ENCODE measurements around the gene CDKAL1. TPM values are rescaled to one million over a fixed set of nuclear protein-coding genes. Genes with fewer than 3 reads are reported as not detected.
"Not testable (repeated sequence)": the region's sequence is repeated elsewhere in the genome, so short reads cannot be mapped to it uniquely, and the experiment has no call there.

The CDKAL1 gene
- total and polyA plus RNA-seq, 8 donors, result 13.6 to 20.7 (median 17.5) TPM

DNA sequence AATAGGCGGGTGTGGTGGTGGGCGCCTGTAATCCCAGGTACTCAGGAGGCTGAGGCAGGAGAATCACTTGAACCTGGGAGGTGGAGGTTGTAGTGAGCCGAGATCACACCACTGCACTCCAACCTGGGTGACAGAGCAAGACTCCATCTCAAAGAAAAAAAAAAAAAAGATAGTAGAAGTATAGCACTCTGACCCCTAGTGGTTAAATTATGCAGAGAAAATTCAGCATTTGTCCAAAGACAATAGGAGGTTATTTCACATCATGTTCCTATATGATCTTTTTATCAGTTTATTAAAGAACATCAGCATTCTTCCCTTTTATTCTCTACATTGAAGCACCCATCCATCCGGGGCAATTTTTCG, 5.2 kb upstream of the CDKAL1 start:
- ATAC-seq (peak; percentile 91), DNase-seq (peak in 1 of 4 donors; percentile 24)
- not testable (repeated sequence) for H3K27me3 ChIP-seq, H3K27ac ChIP-seq, H3K9me3 ChIP-seq, H3K4me3 ChIP-seq, H3K36me3 ChIP-seq
- peaks cover 7 to 17% of the 10 kb centered on the region in 2 donors for H3K4me1 ChIP-seq
- intact Hi-C loops (cut with DNase I), result loop anchor here in 1 of 2 donors (5.0 to 10.0 kb wide), 2 partner anchors 237 to 424 kb away; no protein-coding TSS in a partner anchor
- TF ChIP-seq, protein P1, sequence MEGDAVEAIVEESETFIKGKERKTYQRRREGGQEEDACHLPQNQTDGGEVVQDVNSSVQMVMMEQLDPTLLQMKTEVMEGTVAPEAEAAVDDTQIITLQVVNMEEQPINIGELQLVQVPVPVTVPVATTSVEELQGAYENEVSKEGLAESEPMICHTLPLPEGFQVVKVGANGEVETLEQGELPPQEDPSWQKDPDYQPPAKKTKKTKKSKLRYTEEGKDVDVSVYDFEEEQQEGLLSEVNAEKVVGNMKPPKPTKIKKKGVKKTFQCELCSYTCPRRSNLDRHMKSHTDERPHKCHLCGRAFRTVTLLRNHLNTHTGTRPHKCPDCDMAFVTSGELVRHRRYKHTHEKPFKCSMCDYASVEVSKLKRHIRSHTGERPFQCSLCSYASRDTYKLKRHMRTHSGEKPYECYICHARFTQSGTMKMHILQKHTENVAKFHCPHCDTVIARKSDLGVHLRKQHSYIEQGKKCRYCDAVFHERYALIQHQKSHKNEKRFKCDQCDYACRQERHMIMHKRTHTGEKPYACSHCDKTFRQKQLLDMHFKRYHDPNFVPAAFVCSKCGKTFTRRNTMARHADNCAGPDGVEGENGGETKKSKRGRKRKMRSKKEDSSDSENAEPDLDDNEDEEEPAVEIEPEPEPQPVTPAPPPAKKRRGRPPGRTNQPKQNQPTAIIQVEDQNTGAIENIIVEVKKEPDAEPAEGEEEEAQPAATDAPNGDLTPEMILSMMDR (IDR thresholded peaks at IDR 0.05), result peak; percentile 59 to 61

DNA sequence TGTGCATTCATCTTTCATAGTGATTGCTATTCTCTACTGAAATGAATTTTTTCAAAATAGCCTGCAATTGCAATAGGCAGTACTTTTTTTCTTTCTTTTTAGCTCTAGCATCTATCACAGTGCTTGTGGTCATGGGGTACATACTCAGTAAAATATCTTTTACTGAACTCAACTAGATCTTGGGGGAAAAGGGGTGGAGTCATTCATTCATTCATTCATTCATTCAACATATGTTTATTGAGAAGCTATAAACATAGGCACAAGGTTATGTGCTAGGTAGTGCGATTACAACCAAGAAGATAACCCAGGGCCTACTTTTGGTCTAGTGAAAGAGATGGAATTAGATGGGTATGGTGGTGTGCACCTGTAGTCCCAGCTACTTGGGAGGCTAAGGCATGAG, 1.4 kb upstream of the CDKAL1 start:
- H3K27ac ChIP-seq, result no peak overlapping the region
- no peak for DNase-seq
- TF ChIP-seq, protein P1 (IDR thresholded peaks at IDR 0.05), result no peak
- H3K4me3 ChIP-seq, result no peak overlapping the region
- H3K27me3 ChIP-seq, result no peaks in the 10 kb centered on the region
- peaks cover 0 to 8% of the 10 kb centered on the region in 2 donors for H3K36me3 ChIP-seq
- intact Hi-C loops (cut with DNase I), result no loop called here
- no peaks in the 10 kb centered on the region for H3K9me3 ChIP-seq
- ATAC-seq, result no peak
- peaks cover 7 to 27% of the 10 kb centered on the region in 2 donors for H3K4me1 ChIP-seq

- TF ChIP-seq, protein P1 (IDR thresholded peaks at IDR 0.05), result no peak
- Histone ChIP-seq H3K27ac (peak overlapping the region; percentile 81 to 83), H3K4me3 (peak overlapping the region; percentile 66 to 78), H3K9me3 (no peaks in the 10 kb centered on the region), H3K27me3 (no peaks in the 10 kb centered on the region), H3K36me3 (peaks cover 0 to 8% of the 10 kb centered on the region in 2 donors), H3K4me1 (peaks cover under 1 to 19% of the 10 kb centered on the region in 2 donors)
- DNase-seq (no peak), ATAC-seq (no peak)
- intact Hi-C loops (cut with DNase I), result no loop called here
Measured at GRCh38 chr6:20533746-20534294, 437 bp upstream of the CDKAL1 start.

DNA sequence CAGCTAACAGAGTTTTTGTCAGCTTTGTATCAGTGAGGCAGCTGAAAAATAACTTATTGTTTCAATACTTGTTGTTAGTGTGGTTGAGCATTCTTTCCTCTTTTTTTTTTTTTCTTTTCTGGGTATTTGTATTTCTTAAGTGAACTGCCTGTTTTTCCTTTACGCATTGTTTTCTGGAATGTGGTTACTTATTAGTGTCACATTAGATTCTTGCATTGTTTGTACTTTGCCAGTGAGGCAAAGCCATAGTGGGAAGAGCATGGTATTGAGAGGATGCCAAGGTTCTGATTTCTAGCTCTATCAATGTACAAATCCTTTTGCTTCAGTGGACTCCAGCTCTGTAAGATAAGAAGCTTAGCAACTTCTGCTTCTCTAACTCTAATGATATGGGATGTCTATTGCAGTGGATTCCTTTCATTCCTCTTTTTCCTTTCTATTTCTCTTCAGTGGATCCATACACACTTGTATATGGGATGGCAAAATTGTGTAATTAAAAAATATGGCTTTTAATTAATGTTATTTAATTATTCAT, 3.9 kb downstream of the CDKAL1 start:
- no peak overlapping the region for H3K27ac ChIP-seq
- H3K4me1 ChIP-seq, result peaks cover 0 to 19% of the 10 kb centered on the region in 2 donors
- H3K4me3 ChIP-seq, result no peak overlapping the region
- no peaks in the 10 kb centered on the region for H3K27me3 ChIP-seq
- peaks cover 0 to 8% of the 10 kb centered on the region in 2 donors for H3K36me3 ChIP-seq
- intact Hi-C loops (cut with DNase I), result no loop called here
- DNase-seq (no peak), ATAC-seq (no peak)
- TF ChIP-seq, protein P1 (IDR thresholded peaks at IDR 0.05), result no peak
- H3K9me3 ChIP-seq, result no peaks in the 10 kb centered on the region

- TF ChIP-seq, protein P1 (IDR thresholded peaks at IDR 0.05), result no peak
- no peak overlapping the region for H3K4me3 ChIP-seq
- H3K27me3 ChIP-seq, result no peaks in the 10 kb centered on the region
- ATAC-seq (no peak), DNase-seq (no peak)
- peaks cover 0 to 14% of the 10 kb centered on the region in 2 donors for H3K4me1 ChIP-seq
- peaks cover 0 to 8% of the 10 kb centered on the region in 2 donors for H3K36me3 ChIP-seq
- intact Hi-C loops (cut with DNase I), result no loop called here
- no peak overlapping the region for H3K27ac ChIP-seq
- H3K9me3 ChIP-seq, result no peaks in the 10 kb centered on the region
Measured at GRCh38 chr6:20538907-20539306, 4.7 kb downstream of the CDKAL1 start.
